Activated CD4-positive, alpha-beta memory T cell treated with anti-CD3 and anti-CD28 coated beads, Interleukin-2, amount 10 ng/mL, durations not matched to agents 7 days and 5 days (primary cell): ENCODE measurements around the gene CACNA1C. TPM values are rescaled to one million over a fixed set of nuclear protein-coding genes. Genes with fewer than 3 reads are reported as not detected.

ENCODE experiments used
- CTCF ChIA-PET: fragments of 350-600 bp; sonication (Branson Sonifier 250); formaldehyde crosslinking; loops from one replicate; lab custom pipeline; 2021; ENCODE audit warnings: antibody characterized with exemption, inconsistent platforms; lab: Charles Lee
- POLR2A ChIA-PET: fragments of 350-600 bp; sonication (Branson Sonifier 250); formaldehyde crosslinking; loops from one replicate; lab custom pipeline; 2021; ENCODE audit warnings: antibody characterized with exemption; lab: Charles Lee
- DNase-seq: peaks from one replicate; pipeline ENCODE4 v3.0.0-alpha.2; 2020
- H3K27ac Mint-ChIP-seq: one replicate; pipeline ENCODE4 v1.8.0; 2021; ENCODE audit warnings: mild to moderate bottlenecking, mixed read lengths
- H3K27me3 Mint-ChIP-seq: one replicate; pipeline ENCODE4 v1.8.0; 2021; ENCODE audit warnings: mixed read lengths
- H3K36me3 Mint-ChIP-seq: one replicate; pipeline ENCODE4 v1.8.0; 2021; ENCODE audit warnings: low read depth, mixed read lengths
- H3K4me1 Mint-ChIP-seq: one replicate; pipeline ENCODE4 v1.8.0; 2021; ENCODE audit warnings: mixed read lengths
- H3K4me3 Mint-ChIP-seq: one replicate; pipeline ENCODE4 v1.8.0; 2021; ENCODE audit warnings: mild to moderate bottlenecking, mixed read lengths
- H3K9me3 Mint-ChIP-seq: one replicate; pipeline ENCODE4 v1.8.0; 2021; ENCODE audit warnings: mixed read lengths
- total RNA-seq, 2 experiments: library from RNA; stranded (reverse); gene quantifications; one replicate each; pipeline ENCODE4 v1.2.3, GENCODE V29; 2021

The CACNA1C gene
- total RNA-seq, 2 experiments from 2014 or later, result 0.30 TPM

GRCh38 chr12:2408262-2408661 is 355.5 kb downstream of the CACNA1C start:
- Mint-ChIP-seq H3K4me3 (no peak overlapping the region), H3K27ac (no peak overlapping the region), H3K36me3 (no peaks in the 10 kb centered on the region), H3K27me3 (peaks cover 13% of the 10 kb centered on the region), H3K9me3 (no peaks in the 10 kb centered on the region), H3K4me1 (no peaks in the 10 kb centered on the region)
- no peak for DNase-seq
- ChIA-PET POLR2A (no interaction called here), CTCF (no interaction called here)

GRCh38 chr12:2409656-2410265 is 357.0 kb downstream of the CACNA1C start:
- no peak for DNase-seq
- no peak overlapping the region for H3K27ac Mint-ChIP-seq
- CTCF ChIA-PET, result no interaction called here
- no peaks in the 10 kb centered on the region for H3K9me3 Mint-ChIP-seq
- no peak overlapping the region for H3K4me3 Mint-ChIP-seq
- no peaks in the 10 kb centered on the region for H3K36me3 Mint-ChIP-seq
- POLR2A ChIA-PET, result no interaction called here
- no peaks in the 10 kb centered on the region for H3K4me1 Mint-ChIP-seq
- peaks cover 13% of the 10 kb centered on the region for H3K27me3 Mint-ChIP-seq

GRCh38 chr12:2410496-2410895 is 357.7 kb downstream of the CACNA1C start:
- no peaks in the 10 kb centered on the region for H3K9me3 Mint-ChIP-seq
- CTCF ChIA-PET, result no interaction called here
- H3K36me3 Mint-ChIP-seq, result no peaks in the 10 kb centered on the region
- H3K27ac Mint-ChIP-seq, result no peak overlapping the region
- DNase-seq, result no peak
- peaks cover 11% of the 10 kb centered on the region for H3K27me3 Mint-ChIP-seq
- no peak overlapping the region for H3K4me3 Mint-ChIP-seq
- POLR2A ChIA-PET, result no interaction called here
- H3K4me1 Mint-ChIP-seq, result no peaks in the 10 kb centered on the region

GRCh38 chr12:2411011-2411410 is 358.2 kb downstream of the CACNA1C start:
- no peak overlapping the region for H3K27ac Mint-ChIP-seq
- POLR2A ChIA-PET, result no interaction called here
- H3K27me3 Mint-ChIP-seq, result peaks cover 6% of the 10 kb centered on the region
- H3K36me3 Mint-ChIP-seq, result no peaks in the 10 kb centered on the region
- H3K4me1 Mint-ChIP-seq, result no peaks in the 10 kb centered on the region
- H3K9me3 Mint-ChIP-seq, result no peaks in the 10 kb centered on the region
- no peak for DNase-seq
- CTCF ChIA-PET, result no interaction called here
- H3K4me3 Mint-ChIP-seq, result no peak overlapping the region

GRCh38 chr12:2411616-2412304 is 359.0 kb downstream of the CACNA1C start:
- ChIA-PET POLR2A (no interaction called here), CTCF (no interaction called here)
- Mint-ChIP-seq H3K27ac (no peak overlapping the region), H3K9me3 (no peaks in the 10 kb centered on the region), H3K4me1 (no peaks in the 10 kb centered on the region), H3K27me3 (peaks cover 2% of the 10 kb centered on the region), H3K36me3 (no peaks in the 10 kb centered on the region), H3K4me3 (no peak overlapping the region)
- no peak for DNase-seq

- ChIA-PET CTCF (no interaction called here), POLR2A (no interaction called here)
- no peak overlapping the region for H3K4me3 Mint-ChIP-seq
Measured at GRCh38 chr12:2412305-2412643, 359.5 kb downstream of the CACNA1C start.

GRCh38 chr12:2413301-2413700 is 360.5 kb downstream of the CACNA1C start:
- H3K27me3 Mint-ChIP-seq, result peaks cover 2% of the 10 kb centered on the region
- no peak for DNase-seq
- no peaks in the 10 kb centered on the region for H3K9me3 Mint-ChIP-seq
- H3K36me3 Mint-ChIP-seq, result no peaks in the 10 kb centered on the region
- H3K27ac Mint-ChIP-seq, result no peak overlapping the region
- no peaks in the 10 kb centered on the region for H3K4me1 Mint-ChIP-seq
- ChIA-PET CTCF (no interaction called here), POLR2A (no interaction called here)
- H3K4me3 Mint-ChIP-seq, result no peak overlapping the region

More at GRCh38 chr12:2412305-2412643, 359.5 kb downstream of the CACNA1C start:
- H3K9me3 Mint-ChIP-seq, result no peaks in the 10 kb centered on the region
- no peak for DNase-seq
- H3K36me3 Mint-ChIP-seq, result no peaks in the 10 kb centered on the region
- H3K27me3 Mint-ChIP-seq, result peaks cover 2% of the 10 kb centered on the region
- no peaks in the 10 kb centered on the region for H3K4me1 Mint-ChIP-seq
- H3K27ac Mint-ChIP-seq, result no peak overlapping the region

- Mint-ChIP-seq H3K36me3 (no peaks in the 10 kb centered on the region), H3K9me3 (no peaks in the 10 kb centered on the region), H3K27ac (no peak overlapping the region), H3K4me3 (no peak overlapping the region), H3K27me3 (no peaks in the 10 kb centered on the region), H3K4me1 (no peaks in the 10 kb centered on the region)
- CTCF ChIA-PET, result no interaction called here
- no peak for DNase-seq
- POLR2A ChIA-PET, result no interaction called here
Measured at GRCh38 chr12:2413999-2414792, 361.4 kb downstream of the CACNA1C start.

GRCh38 chr12:2414810-2415567 is 362.2 kb downstream of the CACNA1C start:
- no peaks in the 10 kb centered on the region for H3K9me3 Mint-ChIP-seq
- POLR2A ChIA-PET, result no interaction called here
- H3K4me3 Mint-ChIP-seq, result no peak overlapping the region
- no peak overlapping the region for H3K27ac Mint-ChIP-seq
- DNase-seq, result no peak
- H3K27me3 Mint-ChIP-seq, result no peaks in the 10 kb centered on the region
- CTCF ChIA-PET, result no interaction called here
- no peaks in the 10 kb centered on the region for H3K36me3 Mint-ChIP-seq
- H3K4me1 Mint-ChIP-seq, result no peaks in the 10 kb centered on the region

GRCh38 chr12:2415568-2415944 is 362.8 kb downstream of the CACNA1C start:
- no peaks in the 10 kb centered on the region for H3K4me1 Mint-ChIP-seq
- H3K9me3 Mint-ChIP-seq, result no peaks in the 10 kb centered on the region
- DNase-seq, result no peak
- H3K36me3 Mint-ChIP-seq, result no peaks in the 10 kb centered on the region
- H3K27ac Mint-ChIP-seq, result no peak overlapping the region
- ChIA-PET POLR2A (no interaction called here), CTCF (no interaction called here)
- no peaks in the 10 kb centered on the region for H3K27me3 Mint-ChIP-seq
- H3K4me3 Mint-ChIP-seq, result no peak overlapping the region

GRCh38 chr12:2416158-2416557 is 363.4 kb downstream of the CACNA1C start:
- CTCF ChIA-PET, result no interaction called here
- H3K9me3 Mint-ChIP-seq, result no peaks in the 10 kb centered on the region
- H3K4me1 Mint-ChIP-seq, result no peaks in the 10 kb centered on the region
- no peaks in the 10 kb centered on the region for H3K27me3 Mint-ChIP-seq
- DNase-seq, result no peak
- H3K27ac Mint-ChIP-seq, result no peak overlapping the region
- no peaks in the 10 kb centered on the region for H3K36me3 Mint-ChIP-seq
- H3K4me3 Mint-ChIP-seq, result no peak overlapping the region
- POLR2A ChIA-PET, result no interaction called here

GRCh38 chr12:2417481-2418160 is 364.8 kb downstream of the CACNA1C start:
- CTCF ChIA-PET, result no interaction called here
- no peak overlapping the region for H3K27ac Mint-ChIP-seq

GRCh38 chr12:2418579-2418978 is 365.8 kb downstream of the CACNA1C start:
- H3K9me3 Mint-ChIP-seq, result no peaks in the 10 kb centered on the region
- CTCF ChIA-PET, result no interaction called here
- no peaks in the 10 kb centered on the region for H3K27me3 Mint-ChIP-seq
- POLR2A ChIA-PET, result no interaction called here
- no peaks in the 10 kb centered on the region for H3K36me3 Mint-ChIP-seq
- H3K27ac Mint-ChIP-seq, result no peak overlapping the region
- H3K4me3 Mint-ChIP-seq, result no peak overlapping the region
- H3K4me1 Mint-ChIP-seq, result no peaks in the 10 kb centered on the region
- no peak for DNase-seq

More at GRCh38 chr12:2417481-2418160, 364.8 kb downstream of the CACNA1C start:
- H3K27me3 Mint-ChIP-seq, result no peaks in the 10 kb centered on the region
- DNase-seq, result no peak
- POLR2A ChIA-PET, result no interaction called here
- no peaks in the 10 kb centered on the region for H3K4me1 Mint-ChIP-seq
- no peak overlapping the region for H3K4me3 Mint-ChIP-seq
- H3K9me3 Mint-ChIP-seq, result no peaks in the 10 kb centered on the region
- no peaks in the 10 kb centered on the region for H3K36me3 Mint-ChIP-seq
